NK-92 (cell line): Measurements from ENCODE around the gene ACACA.
"Not testable (repeated sequence)": the region's sequence is repeated elsewhere in the genome, so short reads cannot be mapped to it uniquely, and the experiment has no call there.

Experiments used
- DNase-seq: peaks from one replicate; lab custom pipeline; 2025; ENCODE audit not compliant: unreplicated experiment; lab: John Stamatoyannopoulos, UW

The ACACA gene

DNA sequence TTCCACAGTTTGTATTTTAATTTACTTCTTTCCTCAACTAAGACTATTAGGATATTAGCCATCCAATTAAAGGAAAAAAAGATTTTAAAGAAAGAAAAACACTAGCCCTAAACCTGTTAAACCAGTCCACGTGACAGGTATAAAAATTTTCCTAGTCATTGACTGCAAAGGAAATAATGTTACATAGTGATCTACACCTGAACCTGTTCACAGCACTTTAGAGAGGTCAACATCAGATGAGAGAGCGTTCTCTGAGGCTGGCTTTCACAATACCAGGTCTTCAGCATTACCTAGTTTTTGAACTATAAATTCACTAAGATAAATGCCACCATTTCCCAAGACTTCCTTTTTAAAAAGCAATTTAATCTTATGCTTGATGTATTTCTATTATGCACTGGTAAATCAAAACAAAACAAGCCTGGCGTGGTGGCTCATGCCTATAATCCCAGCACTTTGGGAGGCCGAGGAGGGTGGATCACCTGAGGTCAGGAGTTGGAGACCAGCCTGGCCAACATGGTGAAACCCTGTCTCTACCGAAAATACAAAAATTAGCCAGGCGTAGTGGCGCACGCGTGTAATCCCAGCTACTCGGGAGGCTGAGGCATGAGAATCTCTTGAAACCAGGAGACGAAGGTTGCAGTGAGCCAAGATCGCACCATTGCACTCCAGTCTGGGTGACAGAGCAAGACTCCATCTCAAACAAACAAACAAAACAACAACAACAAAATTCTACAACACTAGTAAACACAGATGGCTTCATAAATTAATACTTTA, 49.7 kb downstream of the ACACA start:
- DNase-seq: not testable (repeated sequence)

DNA sequence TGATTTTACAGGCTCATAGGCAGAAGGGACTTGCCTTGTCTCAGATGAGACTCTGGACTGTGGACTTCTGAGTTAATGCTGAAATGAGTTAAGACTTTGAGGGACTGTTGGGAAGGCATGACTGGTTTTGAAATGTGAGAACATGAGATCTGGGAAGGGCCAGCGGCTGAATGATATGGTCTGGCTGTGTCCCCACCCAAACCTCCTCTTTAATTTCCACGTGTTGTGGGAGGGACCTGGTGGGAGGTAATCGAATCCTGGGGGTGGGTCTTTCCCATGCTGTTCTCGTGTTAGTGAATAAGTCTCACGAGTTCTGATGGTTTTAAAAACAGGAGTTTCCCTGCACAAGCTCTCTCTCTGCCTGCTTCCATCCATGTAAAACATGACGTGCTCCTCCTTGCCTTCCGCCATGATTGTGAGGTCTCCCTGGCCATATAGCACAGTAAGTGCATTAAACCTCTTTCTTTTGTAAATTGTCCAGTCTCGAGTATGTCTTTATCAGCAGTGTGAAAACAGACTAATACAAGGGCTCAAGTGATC, 59.7 kb downstream of the ACACA start:
- not testable (repeated sequence) for DNase-seq

DNA sequence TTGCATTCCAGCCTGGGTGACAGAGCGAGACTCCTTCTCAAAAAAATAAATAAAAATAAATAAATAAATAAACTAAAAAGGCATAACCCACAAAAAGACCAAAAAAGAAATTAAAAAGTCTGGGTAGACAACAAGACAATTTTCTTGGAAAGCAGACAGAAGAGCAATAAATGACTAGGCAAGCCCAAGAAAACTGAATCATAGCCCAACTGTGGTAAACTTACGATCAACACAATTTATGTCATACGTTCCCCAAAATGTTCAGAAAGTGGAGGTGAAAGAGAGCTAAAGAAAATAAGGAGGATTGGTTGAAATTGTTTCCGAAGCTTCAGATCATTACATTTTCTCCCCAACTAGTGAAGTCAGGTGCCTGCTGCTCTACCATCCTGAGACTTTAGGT, 62.1 kb downstream of the ACACA start:
- no peak for DNase-seq

DNA sequence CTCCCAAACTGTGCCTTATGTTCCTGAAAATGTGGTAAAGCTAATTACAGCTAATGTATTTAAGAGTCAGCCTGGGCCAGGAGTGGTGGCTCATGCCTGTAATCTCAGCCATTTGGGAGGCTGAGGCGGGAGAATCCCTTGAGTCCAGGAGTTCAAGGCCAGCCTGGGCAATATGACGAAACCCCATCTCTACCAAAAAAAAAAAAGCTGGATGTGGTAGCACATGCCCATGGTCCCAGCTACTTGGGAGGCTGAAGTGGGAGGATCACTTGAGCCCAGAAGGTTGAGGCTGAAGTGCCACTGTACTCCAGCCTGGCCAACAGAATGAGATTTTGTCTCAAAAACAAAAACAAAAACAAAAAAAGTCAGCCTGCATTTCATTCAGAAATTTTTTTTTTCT, 64.0 kb downstream of the ACACA start:
- DNase-seq: no peak

DNA sequence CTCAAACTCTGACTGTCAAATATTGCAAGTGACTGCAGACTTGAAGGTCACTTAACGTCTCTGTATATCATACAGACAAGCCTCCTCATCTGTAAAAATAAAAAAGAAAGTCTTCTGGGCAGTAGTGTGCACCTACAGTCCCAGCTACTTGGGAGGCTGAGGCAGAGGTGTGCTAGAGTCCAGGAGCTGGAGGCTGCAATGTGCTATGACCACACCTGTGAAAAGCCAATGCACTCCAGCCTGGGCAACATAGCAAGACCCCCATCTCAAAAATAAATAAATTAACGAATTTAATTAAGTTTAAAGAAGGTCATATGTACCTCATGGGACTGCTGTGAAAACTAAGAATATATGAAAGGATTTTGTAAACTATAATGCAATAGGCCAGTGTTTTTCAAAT, 65.8 kb downstream of the ACACA start:
- no peak for DNase-seq

DNA sequence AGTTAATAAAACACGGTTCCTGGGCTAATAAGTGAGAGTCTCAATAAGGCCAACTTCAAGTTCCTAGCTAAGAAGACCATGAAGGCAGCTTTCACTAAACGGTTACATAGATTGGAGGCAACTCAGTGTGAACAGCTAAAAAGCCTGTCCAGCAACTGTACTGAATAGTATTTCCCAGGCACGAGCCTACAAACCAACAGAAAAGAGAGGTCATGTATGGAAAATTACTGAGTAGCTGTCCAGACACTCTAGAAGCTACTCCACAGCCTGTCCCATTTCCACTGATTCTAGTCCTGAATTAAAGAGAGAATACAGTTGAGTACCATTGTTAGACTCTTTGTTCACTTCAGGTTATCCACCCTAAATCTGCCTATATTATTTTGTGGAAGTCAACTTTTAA, 67.3 kb downstream of the ACACA start:
- no peak for DNase-seq

DNA sequence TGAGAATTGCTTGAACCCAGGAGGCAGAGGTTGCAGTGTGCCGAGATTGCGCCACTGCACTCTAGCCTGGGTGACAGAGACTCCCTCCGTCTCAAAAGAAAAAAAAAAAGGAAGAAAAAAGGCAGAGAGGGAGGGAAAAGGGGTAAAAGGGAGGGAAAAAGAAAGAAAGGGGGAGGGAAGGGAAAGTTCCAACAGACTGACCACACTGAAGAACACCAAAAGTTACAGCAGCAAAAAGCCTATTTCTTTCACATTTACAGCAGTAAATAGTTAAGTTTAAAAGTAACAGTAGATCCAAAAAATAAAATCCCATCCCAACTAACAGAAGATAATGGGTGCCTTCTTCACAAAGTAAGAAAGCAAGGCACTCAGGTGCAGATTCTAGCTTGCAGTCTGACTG, 67.8 kb downstream of the ACACA start:
- DNase-seq: no peak

DNA sequence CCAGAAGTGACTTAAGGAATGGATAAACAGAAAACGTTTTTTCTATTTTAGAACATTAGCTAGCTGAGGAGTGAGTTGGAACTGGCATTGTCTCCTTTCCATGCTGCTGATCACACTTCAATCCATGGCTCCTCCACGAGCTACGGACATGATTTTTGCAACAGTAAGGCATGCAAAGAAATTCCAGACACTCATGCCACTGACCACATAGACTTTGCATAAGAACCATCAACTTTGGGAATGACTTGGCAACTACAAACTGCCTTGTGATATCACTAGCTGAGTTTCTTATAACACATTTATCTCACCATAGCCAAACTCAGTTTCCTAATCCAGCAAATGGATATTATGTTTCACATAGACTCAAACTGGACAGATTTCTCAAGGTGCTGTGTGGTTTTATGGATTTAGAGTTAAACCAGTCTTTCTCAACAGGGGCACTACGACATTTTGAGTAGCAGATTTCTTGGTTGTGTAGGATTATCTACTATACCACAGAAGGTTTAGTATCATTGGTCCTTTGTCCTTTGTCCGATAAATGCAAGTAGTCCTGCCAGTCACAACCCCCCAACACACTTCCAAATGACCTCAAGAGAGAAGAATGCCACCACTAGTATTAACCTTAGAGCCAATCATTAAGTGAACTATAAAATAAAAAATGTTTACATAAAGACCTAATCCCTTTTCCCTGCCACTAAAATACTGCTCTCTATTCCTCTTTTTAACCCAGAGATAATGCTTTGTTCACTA, 79.1 kb downstream of the ACACA start:
- DNase-seq: no peak

DNA sequence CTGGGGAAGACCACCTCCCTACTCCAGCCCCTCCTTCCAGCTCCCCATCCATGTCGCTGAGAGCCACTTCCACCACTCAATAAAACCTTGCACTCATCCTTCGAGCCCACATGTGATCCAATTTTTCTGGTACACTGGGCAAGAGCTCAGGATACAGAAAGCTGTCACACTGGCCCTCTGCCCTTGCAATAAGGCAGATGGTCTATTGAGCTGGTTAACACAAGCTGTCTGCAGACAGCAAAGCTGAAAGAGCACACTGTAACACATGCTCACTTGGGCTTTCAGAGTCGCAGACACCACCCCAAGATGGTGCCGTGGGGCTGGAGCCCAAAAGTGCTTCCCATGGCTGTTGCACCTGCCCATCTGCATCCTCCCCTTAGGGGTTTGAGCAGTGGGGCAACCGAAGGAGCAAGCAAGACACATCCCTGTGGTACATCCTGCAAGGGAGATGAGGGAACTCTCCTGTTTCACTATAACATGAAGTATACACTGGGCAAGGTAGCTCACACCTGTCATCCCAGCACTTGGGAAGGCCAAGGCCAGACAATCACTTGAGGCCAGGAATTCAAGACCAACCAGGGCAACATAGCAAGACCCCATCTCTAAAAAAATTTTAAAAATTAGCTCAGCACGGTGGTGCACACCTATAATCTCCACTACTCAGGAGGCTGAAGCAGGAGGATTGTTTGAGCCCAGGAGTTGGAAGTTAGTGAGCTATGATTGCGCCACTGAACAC, 83.6 kb downstream of the ACACA start:
- DNase-seq: no peak

DNA sequence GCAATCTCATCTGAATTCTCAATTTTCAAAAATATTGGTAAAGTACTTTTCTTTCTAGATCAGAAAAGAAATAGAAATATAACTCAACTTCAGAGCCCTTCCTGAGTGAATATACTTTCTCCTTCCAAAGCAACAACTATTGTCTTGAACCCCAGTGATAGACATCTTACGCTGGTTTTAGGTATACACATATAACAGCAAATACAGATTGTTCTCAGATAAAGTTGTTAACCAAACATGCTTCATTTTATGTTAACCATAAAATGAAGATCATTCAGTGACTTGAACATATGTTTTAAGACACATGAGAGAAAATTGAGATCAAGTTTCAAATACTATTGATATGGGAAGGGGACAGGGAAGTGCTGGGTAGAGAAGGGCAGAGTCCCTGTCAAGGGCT, 84.5 kb downstream of the ACACA start:
- no peak for DNase-seq

DNA sequence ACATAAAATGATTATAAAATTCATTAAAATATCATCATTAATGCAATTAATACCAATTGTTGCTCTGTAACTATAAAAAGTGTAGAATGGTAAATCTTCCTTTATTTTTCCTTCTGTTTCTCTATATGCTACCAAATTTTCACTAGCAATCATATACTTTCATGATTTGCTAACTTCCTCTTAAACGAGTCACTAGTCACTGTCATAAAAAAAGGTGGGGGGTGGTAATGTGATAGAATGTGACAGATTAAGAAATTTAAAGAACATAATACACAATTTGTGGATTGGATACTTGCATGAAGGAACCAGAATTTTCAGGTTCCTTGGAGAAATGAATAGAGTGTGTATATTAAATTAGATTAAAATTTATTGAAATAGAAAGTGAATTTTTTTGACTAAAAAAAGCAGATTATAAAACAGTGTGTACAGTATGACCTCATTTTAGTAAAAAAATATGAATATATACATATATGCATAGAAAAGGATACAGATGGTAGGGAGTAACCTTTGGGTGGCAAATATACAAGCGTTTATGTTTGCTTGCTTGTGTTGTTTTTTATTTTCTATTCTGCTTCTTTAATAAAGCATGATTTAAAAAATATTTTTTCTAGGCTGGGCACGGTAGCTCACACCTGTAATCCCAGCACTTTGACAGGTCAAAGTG, 87.6 kb downstream of the ACACA start:
- no peak for DNase-seq

DNA sequence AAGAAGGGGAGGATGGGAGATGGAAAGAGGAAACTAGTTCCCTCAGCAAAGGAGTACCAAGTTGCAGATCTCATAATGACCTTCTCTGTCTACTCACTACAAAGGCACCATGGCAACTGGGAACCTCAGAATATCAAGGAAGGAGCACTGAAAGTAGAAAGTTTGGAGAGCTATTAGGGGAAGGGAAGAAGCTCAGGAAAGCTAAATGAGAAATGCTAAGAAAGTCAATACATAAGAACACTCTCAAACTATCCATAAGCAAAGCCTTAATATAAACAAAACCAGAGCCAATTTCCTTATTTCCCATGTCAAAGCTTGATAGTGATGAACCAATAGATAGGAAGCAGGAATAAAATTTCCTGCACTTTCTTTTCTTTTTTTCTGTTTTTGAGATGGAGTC, 88.8 kb downstream of the ACACA start:
- DNase-seq: no peak

DNA sequence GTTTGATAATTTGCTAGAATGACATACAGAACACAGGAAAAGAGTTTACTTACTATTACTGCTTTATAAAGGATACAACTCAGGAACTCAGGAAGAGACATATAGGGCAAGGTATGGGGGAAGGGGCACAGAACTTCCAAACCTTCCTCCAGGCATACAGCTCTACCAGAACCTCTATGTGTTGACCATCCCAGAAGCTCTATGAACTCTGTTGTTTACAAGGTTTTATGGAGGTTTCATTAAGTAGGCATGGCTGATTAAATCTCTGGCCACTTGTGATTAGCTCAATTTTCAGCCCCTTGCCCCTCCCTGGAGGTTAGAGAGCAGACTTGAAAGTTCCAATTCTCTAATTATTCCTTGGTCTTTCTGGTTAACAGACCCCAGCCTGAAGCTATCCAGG, 91.0 kb downstream of the ACACA start:
- DNase-seq: no peak

DNA sequence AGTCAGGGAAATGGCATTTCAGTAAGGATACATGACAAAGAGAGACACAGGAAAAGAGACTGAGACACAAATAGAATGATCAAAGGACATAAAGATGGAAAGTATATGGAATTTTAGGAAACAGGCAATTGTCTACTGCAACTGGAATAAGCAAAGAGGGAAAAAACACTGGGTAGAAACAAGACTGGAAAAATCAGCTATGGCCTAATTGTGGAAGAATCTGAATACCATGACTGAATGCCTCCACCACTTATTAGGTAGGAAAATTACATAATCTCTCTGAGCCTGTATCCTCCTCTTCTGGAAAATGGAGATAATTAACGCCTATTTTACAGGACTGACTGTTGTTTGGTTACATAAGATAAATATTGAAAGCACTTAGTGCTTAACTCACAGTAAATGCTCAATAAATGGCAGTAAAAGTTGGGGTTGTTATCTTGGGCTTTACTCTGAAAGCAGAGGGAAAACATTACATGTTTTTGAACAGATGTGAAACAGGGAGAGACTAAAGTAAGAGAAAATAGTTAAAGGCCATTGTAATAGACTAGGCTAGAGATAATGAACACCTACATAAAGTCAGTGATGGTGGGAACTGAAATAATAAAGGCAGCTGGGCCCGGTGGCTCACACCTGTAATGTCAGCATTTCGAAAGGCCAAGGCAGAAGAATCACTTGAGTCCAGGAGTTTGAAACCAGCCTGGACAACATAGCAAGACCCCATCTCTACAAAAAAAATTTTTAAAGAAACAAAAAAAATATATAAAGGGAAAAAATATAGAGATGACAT, 94.3 kb downstream of the ACACA start:
- DNase-seq: no peak

DNA sequence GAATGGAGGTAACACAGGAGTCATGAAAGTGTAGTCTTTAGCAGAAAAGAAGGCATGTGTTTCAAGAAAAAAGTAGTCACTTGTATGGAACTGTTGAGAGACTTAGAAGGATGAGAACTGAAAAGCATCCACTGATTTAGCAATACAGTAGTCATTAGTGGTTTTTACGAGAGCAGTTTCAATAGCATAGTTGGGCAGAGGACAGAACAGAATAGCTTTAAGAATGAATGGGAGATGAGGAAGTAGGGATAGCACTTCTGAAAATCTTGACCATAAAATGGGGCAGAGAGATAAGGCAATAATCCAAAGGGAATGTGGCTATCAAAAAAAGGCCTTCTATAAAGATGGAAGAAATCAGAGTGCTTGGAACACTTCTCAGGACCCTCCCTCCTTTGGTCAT, 95.7 kb downstream of the ACACA start:
- no peak for DNase-seq

DNA sequence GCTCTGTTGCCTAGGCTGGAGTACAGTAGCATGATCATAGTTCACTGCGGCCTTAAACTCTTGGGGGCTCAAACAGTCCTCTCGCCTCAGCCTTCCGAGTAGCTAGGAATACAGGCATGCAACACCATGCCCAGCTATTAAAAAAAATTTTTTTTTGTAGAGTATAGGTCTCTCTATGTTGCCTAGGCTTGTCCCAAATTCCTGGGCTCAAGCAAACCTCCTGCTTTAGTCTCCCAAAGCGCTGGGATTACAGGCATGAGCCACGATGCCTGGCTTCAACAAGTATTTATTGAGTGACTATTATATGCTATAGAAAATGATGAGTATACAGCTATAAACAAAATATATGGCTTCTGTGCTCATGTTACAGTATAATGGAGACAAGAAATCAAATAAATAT, 97.6 kb downstream of the ACACA start:
- no peak for DNase-seq

DNA sequence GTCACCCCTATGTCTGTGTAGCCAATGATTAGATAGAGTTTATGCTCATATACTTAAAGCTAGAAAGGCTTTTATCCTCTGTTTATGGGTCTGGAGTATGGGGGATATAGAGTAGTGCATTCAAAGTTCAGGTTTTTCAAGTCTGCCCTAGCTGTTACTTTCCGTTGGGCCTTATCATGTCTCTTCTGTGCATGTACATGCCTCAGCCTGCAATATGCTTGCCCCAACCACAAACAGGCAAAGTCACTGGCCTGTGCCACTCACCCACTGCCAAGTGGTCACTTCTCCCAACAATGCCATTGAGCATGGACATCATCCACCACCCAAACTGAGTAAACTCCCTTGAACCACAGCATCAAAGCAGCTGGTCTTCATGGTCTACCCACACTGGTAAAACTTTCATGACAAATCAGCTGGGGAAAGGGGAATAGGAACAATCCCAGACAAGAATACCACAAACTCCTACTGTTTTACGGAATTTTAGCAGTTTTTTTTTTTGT, 101.2 kb downstream of the ACACA start:
- DNase-seq: no peak

DNA sequence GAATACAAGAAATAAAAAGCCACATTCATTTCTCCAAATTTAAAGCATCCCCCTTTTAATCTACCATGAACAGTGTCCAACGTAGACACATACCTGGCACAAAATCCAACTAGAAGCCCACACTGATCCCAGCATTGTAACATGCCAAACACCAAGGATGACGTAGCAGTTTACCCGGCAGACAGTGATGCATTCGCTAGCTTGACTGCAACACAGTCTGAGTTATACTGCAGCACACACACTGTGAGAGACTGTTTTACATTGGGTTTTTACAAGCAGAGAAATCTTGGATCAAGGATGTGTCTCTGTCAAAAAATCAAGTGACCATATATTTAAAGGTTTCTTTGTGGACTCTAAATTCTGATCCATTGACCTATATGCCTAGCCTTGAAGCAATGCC, 105.3 kb downstream of the ACACA start:
- no peak for DNase-seq

DNA sequence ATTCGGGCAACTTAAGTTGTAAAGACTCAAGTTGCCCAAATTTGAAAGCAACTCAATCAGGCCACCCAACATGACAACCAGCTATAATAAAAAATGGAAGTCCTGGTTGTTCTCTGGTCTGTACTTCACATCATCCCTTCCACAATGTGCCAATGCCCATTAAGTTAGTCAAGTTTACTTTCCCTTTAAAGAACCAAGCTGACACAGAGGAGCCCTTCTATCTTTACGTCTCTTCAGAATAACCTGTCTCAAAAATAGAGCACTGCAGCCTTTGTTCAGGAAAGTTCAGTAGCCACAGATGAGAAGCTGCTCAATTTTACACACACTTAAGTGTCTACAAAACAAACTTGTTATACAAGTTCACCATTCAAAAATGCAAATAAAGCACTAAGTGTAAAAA, 106.0 kb downstream of the ACACA start:
- DNase-seq: no peak

DNA sequence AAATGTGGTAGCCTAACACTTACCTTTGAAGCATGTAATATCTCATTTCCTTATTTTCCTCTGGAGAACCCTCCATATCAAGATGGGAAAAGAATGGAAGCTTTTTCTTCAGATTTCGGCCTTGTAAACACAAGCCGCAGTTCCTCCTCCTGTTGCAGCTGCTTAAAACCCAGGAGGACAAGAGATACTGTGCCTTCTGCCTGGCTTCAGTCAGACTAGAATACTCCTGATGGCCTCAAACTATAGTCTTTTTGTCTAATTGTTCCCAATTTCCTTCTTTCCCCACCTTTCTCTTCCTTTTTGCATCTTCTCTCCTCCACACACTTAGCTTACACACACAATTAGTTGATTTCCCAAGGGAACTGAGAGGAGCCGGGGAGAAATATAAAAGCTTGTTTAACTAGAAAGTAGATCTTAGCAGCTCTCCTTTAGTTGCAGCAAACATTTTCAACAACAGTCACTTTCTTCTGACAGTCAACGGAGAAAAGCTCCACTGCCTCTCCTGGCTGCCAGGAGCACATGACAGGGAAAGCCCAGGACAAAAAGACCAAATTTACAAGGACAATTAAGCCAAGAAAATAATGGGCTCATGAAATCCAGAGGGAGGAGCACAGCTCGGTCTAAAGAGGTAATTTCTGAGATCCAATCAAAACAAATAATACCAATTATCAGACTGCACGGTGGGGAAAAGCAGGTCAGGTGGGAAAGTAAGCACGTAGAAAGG, 107.2 kb downstream of the ACACA start:
- DNase-seq: no peak
